Measurements from ENCODE around the gene DELE1.

The DELE1 gene

GRCh38 chr5:141929398-141930058, 5.9 kb downstream of the DELE1 start:
- DNase-seq, result no peak

- no peak for DNase-seq
Measured at GRCh38 chr5:141931694-141932093, 8.0 kb downstream of the DELE1 start.

DNA sequence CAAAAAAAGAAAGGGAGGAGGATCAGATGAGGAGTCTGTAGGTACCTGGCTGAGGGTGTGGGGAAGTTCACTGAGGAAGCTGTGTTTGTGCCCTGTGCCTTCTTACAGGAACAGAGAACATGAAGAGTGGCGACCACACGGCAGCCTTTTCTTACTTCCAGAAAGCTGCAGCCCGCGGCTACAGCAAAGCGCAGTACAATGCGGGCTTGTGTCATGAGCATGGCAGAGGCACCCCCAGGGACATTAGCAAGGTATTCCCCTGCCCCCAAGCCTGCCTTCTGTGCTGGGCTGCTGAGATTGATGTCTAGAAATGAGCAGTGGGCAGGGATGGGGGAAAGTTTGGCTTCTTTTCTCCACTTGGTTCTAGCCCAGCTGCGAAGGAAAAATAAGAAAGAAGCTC, 9.5 kb downstream of the DELE1 start:
- DNase-seq, result no peak

GRCh38 chr5:141934099-141934844, 10.6 kb downstream of the DELE1 start:
- DNase-seq, result no peak

DNA sequence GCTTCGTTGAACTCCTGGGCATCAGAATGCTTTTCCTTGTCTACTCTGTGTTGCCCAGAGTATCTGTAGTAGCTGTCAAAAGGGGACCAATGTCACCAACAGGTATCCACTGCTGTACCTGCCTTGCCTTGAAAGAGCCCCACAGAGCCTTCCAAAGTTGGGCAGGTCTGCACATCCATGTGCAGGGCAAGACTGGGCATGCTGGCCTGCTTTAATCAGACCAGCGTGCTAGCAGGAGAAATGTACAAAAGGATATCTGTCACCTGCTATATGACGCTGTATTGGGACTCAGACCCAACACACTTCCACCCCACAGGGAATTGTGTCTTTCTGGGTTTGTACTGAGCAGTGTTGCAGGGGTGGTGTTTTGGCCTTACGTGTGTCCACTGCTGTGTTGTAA, 11.9 kb downstream of the DELE1 start:
- no peak for DNase-seq

DNA sequence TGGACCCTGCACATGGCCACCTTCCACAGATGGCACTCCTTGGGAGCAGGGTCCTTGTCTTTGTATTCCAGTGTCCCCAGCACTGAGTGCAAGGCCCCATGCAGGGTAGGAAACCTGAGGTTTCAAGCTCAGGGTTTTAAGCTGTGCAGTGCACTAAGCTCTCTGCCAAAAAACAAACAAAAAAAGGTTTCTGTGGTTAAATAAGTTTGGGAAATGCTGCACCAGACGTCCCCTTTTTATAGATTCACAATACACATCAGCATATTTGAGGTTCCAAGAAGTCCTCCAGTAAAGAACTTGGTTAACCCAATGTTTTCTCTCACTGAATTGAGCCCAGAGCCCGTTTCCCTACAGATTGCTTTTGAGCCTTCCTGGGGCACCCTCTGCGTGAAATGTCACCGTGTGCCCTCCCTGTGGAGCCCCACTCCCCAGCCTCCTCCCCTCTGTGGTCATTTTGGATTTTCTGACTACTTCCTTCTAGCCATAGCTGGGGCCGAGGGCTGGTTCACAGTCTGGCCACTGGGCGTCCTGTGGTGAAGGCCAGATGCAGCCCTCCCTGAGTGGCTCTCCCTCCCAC, 17.1 kb downstream of the DELE1 start:
- DNase-seq, result no peak

- no peak for DNase-seq
Measured at GRCh38 chr5:141941307-141941706, 17.6 kb downstream of the DELE1 start.

GRCh38 chr5:141941779-141942178, 18.1 kb downstream of the DELE1 start:
- no peak for DNase-seq

- no peak for DNase-seq
Measured at GRCh38 chr5:141942185-141942857, 18.6 kb downstream of the DELE1 start.

DNA sequence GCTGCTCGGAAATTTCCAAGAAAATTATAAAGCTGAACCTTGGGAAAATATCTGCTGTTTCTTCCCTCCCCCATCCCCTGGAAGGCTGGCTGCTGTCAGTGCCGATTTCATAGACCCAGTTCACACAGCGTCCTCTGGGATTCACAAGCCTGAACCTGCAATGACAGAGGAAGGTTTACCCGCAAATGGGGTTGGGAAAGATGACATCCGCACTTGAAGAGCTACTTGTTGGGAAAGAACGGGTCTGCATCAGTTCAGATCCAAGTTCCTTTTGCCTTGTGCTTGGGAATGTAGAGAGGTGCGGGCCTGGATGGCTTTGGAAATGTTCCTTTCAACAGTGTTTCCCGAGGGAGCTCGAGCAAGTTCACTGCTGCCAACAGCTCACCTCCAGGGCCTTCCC, 20.4 kb downstream of the DELE1 start:
- DNase-seq, result no peak

GRCh38 chr5:141945511-141946051, 21.9 kb downstream of the DELE1 start:
- DNase-seq, result no peak

DNA sequence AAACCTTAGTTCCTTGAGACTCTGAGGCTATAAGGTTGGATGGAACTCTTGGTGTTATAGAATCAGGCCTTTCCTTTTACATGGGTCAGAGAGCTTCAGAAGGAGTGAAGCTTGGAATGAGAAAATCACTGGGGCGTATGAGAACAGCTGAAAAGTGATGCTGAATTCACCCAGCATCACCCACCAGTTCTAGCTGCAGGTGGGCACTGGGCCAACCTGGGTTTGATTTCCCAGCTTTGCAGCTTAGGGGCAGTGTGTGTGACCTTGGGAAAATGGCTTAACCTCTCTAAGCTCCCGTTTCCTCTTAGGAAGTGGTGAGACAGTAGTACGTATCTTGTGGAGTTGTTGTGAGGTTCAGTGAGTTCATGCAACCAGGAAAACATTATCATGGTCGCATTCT, 23.6 kb downstream of the DELE1 start:
- DNase-seq, result no peak

DNA sequence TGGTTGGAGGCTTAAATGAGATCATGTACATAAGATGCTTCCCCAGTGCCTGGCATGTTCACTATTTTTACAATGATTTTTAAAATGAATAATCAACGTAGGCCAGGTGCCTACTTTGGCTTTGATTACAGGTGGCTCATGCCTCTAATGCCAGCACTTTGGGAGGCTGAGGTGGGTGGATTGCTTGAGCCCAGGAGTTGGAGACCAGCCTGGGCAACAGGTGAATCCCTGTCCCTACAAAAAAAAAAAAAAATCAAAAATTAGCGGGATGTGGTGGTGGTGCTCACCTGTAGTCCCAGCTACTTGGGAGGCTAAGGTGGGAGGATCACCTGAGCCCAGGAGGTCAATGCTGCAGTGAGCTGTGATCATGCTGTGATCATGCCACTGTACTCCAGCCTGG, 25.1 kb downstream of the DELE1 start:
- no peak for DNase-seq

- DNase-seq, result no peak
Measured at GRCh38 chr5:141949511-141949910, 25.8 kb downstream of the DELE1 start.

DNA sequence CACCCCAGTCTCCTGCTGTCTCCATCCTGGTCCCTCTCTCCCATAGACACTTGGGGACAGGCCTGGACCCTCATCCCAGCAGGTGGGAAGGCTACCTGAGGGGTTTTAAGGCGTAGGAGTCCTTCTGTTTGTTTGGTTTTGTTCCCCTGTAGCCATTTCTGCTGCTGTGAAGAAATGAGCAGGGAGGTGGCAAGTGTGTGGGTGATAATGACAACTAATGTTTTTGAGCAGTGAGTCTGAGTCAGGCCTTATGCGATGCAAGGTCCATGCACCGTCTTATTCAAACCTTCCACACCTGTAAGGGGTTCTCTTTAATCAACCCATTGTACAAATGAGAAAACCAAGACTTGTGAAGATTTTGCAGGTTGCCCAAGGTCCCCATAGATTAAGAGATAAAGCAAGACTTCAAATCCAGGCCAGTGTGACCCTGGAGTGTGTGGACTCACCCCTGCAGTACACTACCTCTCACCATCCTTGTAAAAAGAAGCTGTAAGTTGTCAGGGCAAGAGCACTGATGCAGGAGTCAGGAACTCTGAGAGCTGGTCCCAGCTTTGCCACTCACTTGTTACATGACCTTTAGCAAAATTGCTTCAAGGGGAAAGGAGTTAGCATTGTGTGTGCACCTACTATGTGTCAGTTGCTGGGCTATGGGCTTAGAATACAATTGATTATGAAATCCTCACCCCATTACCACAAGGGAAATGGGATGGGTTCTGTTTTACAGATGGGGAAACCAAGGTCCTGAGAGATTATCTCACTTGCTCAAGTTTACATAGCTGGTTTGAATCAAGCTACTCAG, 26.7 kb downstream of the DELE1 start:
- DNase-seq, result no peak

DNA sequence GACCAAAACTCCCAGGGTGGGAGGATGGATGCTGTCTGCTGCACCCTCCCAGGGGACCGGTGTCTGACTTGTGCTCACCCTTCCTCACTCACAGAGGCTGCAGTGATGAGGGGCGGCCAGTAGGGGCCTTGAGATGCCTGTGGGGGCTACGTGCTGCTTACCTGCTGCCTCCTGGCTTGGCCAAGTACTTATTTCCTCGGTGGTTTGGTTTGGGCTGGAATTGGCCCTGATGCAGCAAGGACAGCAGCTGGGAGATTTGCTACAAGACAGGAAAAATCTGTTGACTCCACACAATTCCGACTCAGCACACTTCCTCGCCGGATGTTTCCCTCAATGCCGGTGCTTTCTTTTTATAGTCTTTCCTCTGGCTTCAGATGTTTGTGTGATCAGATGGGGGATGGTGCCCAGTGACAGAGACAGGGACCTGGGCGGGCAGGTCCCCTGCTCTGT, 27.7 kb downstream of the DELE1 start:
- peak in 2 of 4 experiments; percentile 4 to 14 for DNase-seq

DNA sequence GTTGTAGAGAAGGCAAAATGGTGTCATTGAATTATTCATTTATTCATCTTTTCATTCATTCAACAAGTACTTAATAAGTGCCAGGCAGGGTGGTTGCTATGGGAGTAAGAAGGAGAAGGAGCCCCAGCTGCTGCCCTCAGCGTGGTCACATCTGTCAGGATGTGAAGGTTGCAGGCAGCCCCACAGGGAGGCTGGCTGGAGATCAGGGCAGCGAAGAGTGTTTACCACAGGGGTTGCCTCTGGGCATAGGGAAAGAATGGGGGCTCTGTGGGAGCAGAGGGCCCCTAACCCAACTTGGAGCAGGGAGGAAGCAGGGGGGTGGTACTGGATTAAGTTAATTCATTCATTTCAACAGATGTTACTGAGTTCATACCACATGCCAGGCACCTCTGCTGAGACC, 28.3 kb downstream of the DELE1 start:
- no peak for DNase-seq

- no peak for DNase-seq
Measured at GRCh38 chr5:141954194-141954593, 30.5 kb downstream of the DELE1 start.

DNA sequence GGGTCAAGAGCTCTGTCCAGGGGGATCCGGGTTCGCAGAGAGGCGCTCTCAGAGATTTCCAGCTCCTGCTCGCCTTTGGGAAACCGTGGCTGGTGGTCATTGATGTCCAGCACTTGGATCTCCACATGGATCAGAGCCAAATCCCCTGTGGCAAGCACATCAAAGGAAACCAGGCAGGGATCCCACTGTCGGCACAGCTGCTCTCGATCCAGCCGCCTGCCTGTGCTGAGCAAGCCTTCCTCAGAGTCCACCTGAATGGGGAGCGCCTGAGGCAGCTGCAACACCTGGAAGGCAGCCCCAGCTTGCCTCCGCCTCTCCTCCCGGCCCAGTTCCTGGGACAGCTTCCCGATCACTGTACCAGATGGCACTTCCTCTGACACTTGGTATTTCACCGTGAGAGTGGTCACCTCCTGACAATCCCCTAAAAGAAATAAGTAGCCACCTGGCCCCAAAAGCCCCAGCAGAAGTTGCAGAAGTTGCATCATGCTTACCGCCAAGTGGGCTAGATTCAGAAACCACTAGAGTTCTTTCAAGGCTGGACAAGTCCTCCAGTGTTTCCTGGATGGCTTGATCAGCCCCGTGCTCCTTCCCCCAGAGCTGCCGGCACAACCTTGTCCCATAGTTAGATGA, 33.8 kb downstream of the DELE1 start:
- DNase-seq, result no peak

DNA sequence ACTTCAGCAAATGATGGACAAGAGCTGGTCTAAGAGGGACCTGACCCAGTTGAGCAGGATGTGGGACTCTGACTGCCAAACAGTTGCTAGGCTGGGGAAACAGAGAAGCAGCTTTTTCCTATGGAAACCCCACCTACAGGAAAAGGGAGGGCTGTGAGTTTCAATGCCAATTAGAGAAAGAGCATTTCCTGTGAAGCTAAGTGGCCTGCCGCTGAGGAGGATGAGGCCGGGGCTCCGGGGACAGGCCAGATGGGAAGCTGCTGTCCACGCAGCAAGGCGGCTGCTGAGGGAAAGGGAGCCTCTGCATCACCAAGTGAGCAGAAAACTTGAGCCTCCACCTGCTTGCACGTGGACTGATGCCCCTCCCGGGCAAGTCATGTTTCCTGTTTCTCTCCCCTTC, 34.4 kb downstream of the DELE1 start, which contains the start of gene PCDH12:
TSS of gene PCDH12 (minus strand) at position 90 of the 400 bp plus-strand sequence. CDS start 351 bp downstream, outside the sequence.
- no peak for DNase-seq

GRCh38 chr5:141958546-141959172, 35.0 kb downstream of the DELE1 start:
- no peak for DNase-seq
